Left ventricle myocardium inferior (tissue), 1 donor: ENCODE data around the gene DSCAML1. TPM values are rescaled to one million over a fixed set of nuclear protein-coding genes. Genes with fewer than 3 reads are reported as not detected.

Source experiments
- DNase-seq: peaks from one replicate; pipeline ENCODE4 v3.0.0-alpha.2; 2020
- H3K27ac ChIP-seq: fragments of 200-600 bp; replicated peaks from 2 replicates; pipeline ENCODE4 v1.8.0; 2021
- H3K27me3 ChIP-seq: fragments of 200-600 bp; 2 replicates; pipeline ENCODE4 v1.8.0; 2021; ENCODE audit warnings: low read depth
- H3K36me3 ChIP-seq: fragments of 200-600 bp; 2 replicates; pipeline ENCODE4 v1.8.0; 2021
- H3K4me1 ChIP-seq: fragments of 200-600 bp; 2 replicates; pipeline ENCODE4 v1.8.0; 2021
- H3K4me3 ChIP-seq: fragments of 200-600 bp; 2 replicates; pipeline ENCODE4 v1.8.0; 2021; ENCODE audit warnings: mild to moderate bottlenecking, moderate library complexity
- H3K9me3 ChIP-seq: fragments of 200-600 bp; replicated peaks from 2 replicates; pipeline ENCODE4 v1.8.0; 2021
- CTCF ChIP-seq: fragments of 200-600 bp; IDR thresholded peaks from 2 replicates; pipeline ENCODE4 v1.8.0; 2021; ENCODE audit warnings: antibody characterized with exemption, mild to moderate bottlenecking, borderline replicate concordance
- intact Hi-C: fragments of 100-400 bp; cut with micrococcal nuclease; formaldehyde crosslinking; loops from one replicate; pipeline ENCODE4 v1.11.0; 2022
- total RNA-seq: library from RNA; stranded (reverse); fragmentation: NEBNext Ultra II Directional; extraction: Animal tissue kit (Norgen Biotek cat#: 25700); gene quantifications from one replicate; pipeline ENCODE4 v1.2.1, GENCODE V29; 2021
- donor health status: DM: no; HTN: yes; CAD: no; lungs with severe emphysema.

The DSCAML1 gene
- total RNA-seq, 1 donor from 2014 or later: 0.19 TPM

DNA sequence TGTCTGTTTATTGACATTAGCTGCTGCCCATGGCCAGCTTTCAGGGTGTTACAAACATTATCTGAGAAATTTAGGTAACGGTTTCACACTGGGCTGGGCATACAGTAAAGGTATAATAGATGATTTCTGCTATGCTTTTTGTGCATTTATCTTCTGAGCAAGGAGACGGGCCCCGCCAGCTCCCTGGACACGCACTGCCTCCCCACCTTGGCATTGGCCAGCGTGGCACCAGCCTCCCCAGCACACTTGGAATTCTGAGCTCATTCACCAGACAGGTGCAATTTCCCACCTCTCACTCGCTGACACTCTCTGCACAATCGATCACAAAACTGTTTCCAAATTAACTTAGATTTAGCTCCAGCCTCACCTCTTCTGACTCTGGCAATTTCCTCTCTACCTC lies 246.6 kb downstream of the DSCAML1 start:
- Histone ChIP-seq H3K27ac (no peak overlapping the region), H3K36me3 (no peaks in the 10 kb centered on the region), H3K9me3 (no peaks in the 10 kb centered on the region), H3K27me3 (peaks cover 5% of the 10 kb centered on the region), H3K4me1 (no peaks in the 10 kb centered on the region), H3K4me3 (no peak overlapping the region)
- intact Hi-C loops: no loop called here
- TF ChIP-seq CTCF: no peak
- no peak for DNase-seq

GRCh38 chr11:117549417-117549816 lies 247.6 kb downstream of the DSCAML1 start:
- intact Hi-C loops: no loop called here

DNA sequence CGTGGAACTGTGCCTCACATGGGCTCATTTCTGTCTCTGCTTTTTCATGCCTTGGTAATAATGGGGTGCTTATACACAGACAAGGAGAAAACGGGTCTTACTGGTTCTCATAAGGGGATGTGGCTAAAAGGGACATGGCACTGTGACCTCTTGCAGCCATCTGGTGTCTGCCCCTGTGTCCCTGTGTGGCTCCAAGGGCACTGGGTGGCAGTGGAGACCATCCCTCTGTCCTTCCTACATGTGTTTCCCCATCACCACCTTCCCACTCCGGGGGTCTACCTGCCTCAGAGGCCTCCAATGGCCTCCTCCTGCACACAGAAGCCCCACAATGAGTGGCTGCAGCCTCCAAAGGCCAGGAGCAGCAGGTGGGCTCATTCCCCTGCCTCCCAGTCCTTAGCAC lies 248.1 kb downstream of the DSCAML1 start:
- no peak overlapping the region for H3K27ac ChIP-seq
- peaks cover 5% of the 10 kb centered on the region for H3K27me3 ChIP-seq
- H3K9me3 ChIP-seq: no peaks in the 10 kb centered on the region
- TF ChIP-seq CTCF: no peak
- no peak overlapping the region for H3K4me3 ChIP-seq
- no peaks in the 10 kb centered on the region for H3K4me1 ChIP-seq
- H3K36me3 ChIP-seq: no peaks in the 10 kb centered on the region
- DNase-seq: no peak
- intact Hi-C loops: no loop called here

More at GRCh38 chr11:117549417-117549816, 247.6 kb downstream of the DSCAML1 start:
- no peaks in the 10 kb centered on the region for H3K9me3 ChIP-seq
- H3K36me3 ChIP-seq: no peaks in the 10 kb centered on the region
- H3K4me3 ChIP-seq: no peak overlapping the region
- no peak overlapping the region for H3K27ac ChIP-seq
- DNase-seq: no peak
- no peaks in the 10 kb centered on the region for H3K4me1 ChIP-seq
- H3K27me3 ChIP-seq: peaks cover 5% of the 10 kb centered on the region
- TF ChIP-seq CTCF: no peak

DNA sequence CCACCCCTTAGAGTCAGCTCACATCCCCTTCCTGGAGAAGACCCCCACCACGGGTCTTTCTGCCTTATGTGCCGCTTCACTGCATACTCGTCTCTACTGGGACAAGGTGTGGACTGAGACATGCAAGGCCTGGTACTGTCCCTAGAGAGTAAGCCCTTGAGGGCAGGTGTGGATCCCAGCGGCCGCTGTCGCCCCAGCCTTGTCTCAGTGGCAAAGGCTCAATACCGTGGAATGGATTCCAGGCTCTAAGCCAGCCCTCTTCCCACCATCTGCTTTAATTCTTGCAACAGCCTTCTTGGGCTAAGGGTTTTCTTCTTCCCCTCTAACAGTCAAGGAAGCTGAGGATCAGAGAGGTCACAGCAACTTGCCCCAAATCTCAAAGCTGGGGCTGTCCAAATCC lies 249.1 kb downstream of the DSCAML1 start:
- DNase-seq: no peak
- intact Hi-C loops: no loop called here

GRCh38 chr11:117547195-117547850 lies 249.7 kb downstream of the DSCAML1 start:
- peaks cover 5% of the 10 kb centered on the region for H3K27me3 ChIP-seq
- intact Hi-C loops: no loop called here
- no peaks in the 10 kb centered on the region for H3K4me1 ChIP-seq
- no peak overlapping the region for H3K4me3 ChIP-seq
- no peak for DNase-seq
- no peak for TF ChIP-seq CTCF
- H3K36me3 ChIP-seq: no peaks in the 10 kb centered on the region
- no peaks in the 10 kb centered on the region for H3K9me3 ChIP-seq
- no peak overlapping the region for H3K27ac ChIP-seq

More for the DNA sequence above, 249.1 kb downstream of the DSCAML1 start:
- Histone ChIP-seq H3K36me3 (no peaks in the 10 kb centered on the region), H3K27ac (no peak overlapping the region), H3K9me3 (no peaks in the 10 kb centered on the region), H3K27me3 (peaks cover 5% of the 10 kb centered on the region), H3K4me3 (no peak overlapping the region), H3K4me1 (no peaks in the 10 kb centered on the region)
- no peak for TF ChIP-seq CTCF
